ENCODE results near the gene ZNF709.

ZNF709 gene

GRCh38 chr19:12484371-12485051 is at the start of gene ZNF709:
TSS of gene ZNF709 (minus strand) at chr19:12484816. CDS start at chr19:12484657, 159 bp downstream.
- peak; percentile 93 for DNase-seq (ENCODE audit: low spot score)
- in situ Hi-C loops (cut with MboI; ENCODE audit: low pct_unique_long_range_greater_than_20kb, low sequenced_read_pairs, unreplicated experiment) = no loop called here
- TF ChIP-seq CTCF (IDR thresholded peaks at IDR 0.05; ENCODE audit: extremely low read depth, insufficient read depth, missing control alignments) = no peak

- no peak for DNase-seq (ENCODE audit: low spot score)
- in situ Hi-C loops (cut with MboI; ENCODE audit: low pct_unique_long_range_greater_than_20kb, low sequenced_read_pairs, unreplicated experiment) = no loop called here
- no peak for TF ChIP-seq CTCF (IDR thresholded peaks at IDR 0.05; ENCODE audit: extremely low read depth, insufficient read depth, missing control alignments)
Observed at GRCh38 chr19:12527034-12527836, 42.6 kb upstream of the ZNF709 start.

- in situ Hi-C loops (cut with MboI; ENCODE audit: low pct_unique_long_range_greater_than_20kb, low sequenced_read_pairs, unreplicated experiment) = no loop called here
- TF ChIP-seq CTCF (IDR thresholded peaks at IDR 0.05; ENCODE audit: extremely low read depth, insufficient read depth, missing control alignments) = no peak
Observed at GRCh38 chr19:12526542-12526941, 41.9 kb upstream of the ZNF709 start.

GRCh38 chr19:12521996-12522395 is 37.4 kb upstream of the ZNF709 start:
- no peak for TF ChIP-seq CTCF (IDR thresholded peaks at IDR 0.05; ENCODE audit: extremely low read depth, insufficient read depth, missing control alignments)
- in situ Hi-C loops (cut with MboI; ENCODE audit: low pct_unique_long_range_greater_than_20kb, low sequenced_read_pairs, unreplicated experiment) = no loop called here
- no peak for DNase-seq (ENCODE audit: low spot score)

More at GRCh38 chr19:12526542-12526941, 41.9 kb upstream of the ZNF709 start:
- no peak for DNase-seq (ENCODE audit: low spot score)

- in situ Hi-C loops (cut with MboI; ENCODE audit: low pct_unique_long_range_greater_than_20kb, low sequenced_read_pairs, unreplicated experiment) = no loop called here
- no peak for TF ChIP-seq CTCF (IDR thresholded peaks at IDR 0.05; ENCODE audit: extremely low read depth, insufficient read depth, missing control alignments)
- DNase-seq (ENCODE audit: low spot score) = no peak
Observed at GRCh38 chr19:12513531-12514061, 29.0 kb upstream of the ZNF709 start.

- in situ Hi-C loops (cut with MboI; ENCODE audit: low pct_unique_long_range_greater_than_20kb, low sequenced_read_pairs, unreplicated experiment) = no loop called here
- DNase-seq (ENCODE audit: low spot score) = no peak
- TF ChIP-seq CTCF (IDR thresholded peaks at IDR 0.05; ENCODE audit: extremely low read depth, insufficient read depth, missing control alignments) = no peak
Observed at GRCh38 chr19:12497032-12497431, 12.4 kb upstream of the ZNF709 start.
